ENCODE results near the gene KYAT1. TPM values are rescaled to one million over a fixed set of nuclear protein-coding genes. Genes with fewer than 3 reads are reported as not detected.
A peak's percentile ranks its signal among the peaks of the same experiment; 100 is the strongest.

The KYAT1 gene
- total and polyA plus RNA-seq, 8 donors = 1.1 to 5.2 (median 1.8) TPM

DNA sequence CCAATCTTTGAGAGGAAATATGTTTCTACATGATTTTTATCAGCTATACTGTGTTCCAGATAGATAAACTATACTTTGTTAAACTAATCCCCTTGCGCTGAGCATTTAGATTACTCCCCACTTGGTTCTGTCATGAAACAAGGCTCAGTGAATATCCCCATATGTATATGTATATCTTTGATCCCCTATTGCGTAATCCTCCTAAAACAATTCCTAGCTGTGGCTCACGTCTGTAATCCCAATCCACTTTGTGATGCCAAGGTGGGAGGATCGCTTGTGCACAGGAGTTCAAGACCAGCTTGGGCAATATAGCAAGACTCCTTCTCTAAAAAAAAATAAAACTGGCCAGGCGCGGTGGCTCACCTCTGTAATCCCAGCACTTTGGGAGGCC, 41.7 kb upstream of the KYAT1 start:
- Histone ChIP-seq H3K4me1 (peaks cover 10 to 32% (median 29%) of the 10 kb centered on the region in 3 donors), H3K9me3 (no peaks in the 10 kb centered on the region), H3K4me3 (no peak overlapping the region), H3K27ac (peak overlapping the region in 1 of 4 donors; percentile 89), H3K36me3 (no peaks in the 10 kb centered on the region), H3K27me3 (no peaks in the 10 kb centered on the region)
- DNase-seq (no peak), FAIRE-seq (no peak), ATAC-seq (no peak)
- WGBS, 2 donors = 84 to 87% methylated on average over 6 of the region's 6 CpGs
- TF ChIP-seq CTCF (IDR thresholded peaks at IDR 0.05) = no peak
- intact Hi-C loops (cut with DNase I) = loop anchor here in 1 of 3 donors (10.0 kb wide), 1 partner anchor 59 kb away; no protein-coding TSS in a partner anchor

- H3K27me3 ChIP-seq = no peaks in the 10 kb centered on the region
Measured at GRCh38 chr9:128921881-128922763, 40.4 kb upstream of the KYAT1 start.

GRCh38 chr9:128920381-128921058, 38.8 kb upstream of the KYAT1 start, which contains the start of gene PHYHD1:
Gene PHYHD1 (plus strand): TSS chr9:128920982. CDS start chr9:128922324, 1,342 bp downstream.
- no peaks in the 10 kb centered on the region for H3K9me3 ChIP-seq
- intact Hi-C loops (cut with DNase I) = loop anchor here in 1 of 3 donors (10.0 kb wide), 1 partner anchor 56 kb away; no protein-coding TSS in a partner anchor
- H3K27me3 ChIP-seq = no peaks in the 10 kb centered on the region
- peak in 1 of 4 donors; percentile 22 for ATAC-seq
- H3K27ac ChIP-seq = peak within 1 kb of the TSS; percentile 49 to 89 (median 80)
- WGBS, 2 donors = 37 to 39% methylated on average over 13 of the region's 13 CpGs
- no peaks in the 10 kb centered on the region for H3K36me3 ChIP-seq
- H3K4me3 ChIP-seq = peak within 1 kb of the TSS; percentile 32 to 66 (median 46)
- FAIRE-seq = no peak
- H3K4me1 ChIP-seq = peaks cover 20 to 41% (median 40%) of the 10 kb centered on the region in 3 donors
- DNase-seq = peak; percentile 62 to 82 (median 72)
- TF ChIP-seq CTCF (IDR thresholded peaks at IDR 0.05) = no peak

More at GRCh38 chr9:128921881-128922763, 40.4 kb upstream of the KYAT1 start:
- no peak for TF ChIP-seq CTCF (IDR thresholded peaks at IDR 0.05)
- no peaks in the 10 kb centered on the region for H3K36me3 ChIP-seq
- H3K9me3 ChIP-seq = no peaks in the 10 kb centered on the region
- H3K27ac ChIP-seq = peak overlapping the region; percentile 49 to 89 (median 80)
- no peak for FAIRE-seq
- peak in 5 of 6 donors; percentile 62 to 80 (median 72) for DNase-seq
- 6% methylated on average over 31 to 32 of the region's 32 CpGs for WGBS, 2 donors
- peaks cover 15 to 27% (median 25%) of the 10 kb centered on the region in 3 donors for H3K4me1 ChIP-seq
- ATAC-seq = peak; percentile 51 to 78 (median 74)
- intact Hi-C loops (cut with DNase I) = loop anchor here in 1 of 3 donors (10.0 kb wide), 1 partner anchor 57 kb away; no protein-coding TSS in a partner anchor
- peak overlapping the region; percentile 32 to 66 (median 46) for H3K4me3 ChIP-seq

GRCh38 chr9:128919402-128920089, 37.8 kb upstream of the KYAT1 start:
- no peak for TF ChIP-seq CTCF (IDR thresholded peaks at IDR 0.05)
- Histone ChIP-seq H3K9me3 (no peaks in the 10 kb centered on the region), H3K27me3 (no peaks in the 10 kb centered on the region), H3K4me1 (peaks cover 27 to 44% (median 40%) of the 10 kb centered on the region in 3 donors), H3K4me3 (no peak overlapping the region), H3K27ac (peak overlapping the region in 3 of 4 donors; percentile 11 to 89 (median 86)), H3K36me3 (no peaks in the 10 kb centered on the region)
- intact Hi-C loops (cut with DNase I) = loop anchor here in 1 of 3 donors (10.0 kb wide), 1 partner anchor 55 kb away; no protein-coding TSS in a partner anchor
- ATAC-seq = peak in 1 of 4 donors; percentile 8
- WGBS, 2 donors = 52 to 54% methylated on average over 14 of the region's 14 CpGs
- DNase-seq = peak in 3 of 6 donors; percentile 47 to 55 (median 52)
- no peak for FAIRE-seq

Measured in pancreas (tissue), 10 donors.